ENCODE data around the gene AP1AR.

DNA sequence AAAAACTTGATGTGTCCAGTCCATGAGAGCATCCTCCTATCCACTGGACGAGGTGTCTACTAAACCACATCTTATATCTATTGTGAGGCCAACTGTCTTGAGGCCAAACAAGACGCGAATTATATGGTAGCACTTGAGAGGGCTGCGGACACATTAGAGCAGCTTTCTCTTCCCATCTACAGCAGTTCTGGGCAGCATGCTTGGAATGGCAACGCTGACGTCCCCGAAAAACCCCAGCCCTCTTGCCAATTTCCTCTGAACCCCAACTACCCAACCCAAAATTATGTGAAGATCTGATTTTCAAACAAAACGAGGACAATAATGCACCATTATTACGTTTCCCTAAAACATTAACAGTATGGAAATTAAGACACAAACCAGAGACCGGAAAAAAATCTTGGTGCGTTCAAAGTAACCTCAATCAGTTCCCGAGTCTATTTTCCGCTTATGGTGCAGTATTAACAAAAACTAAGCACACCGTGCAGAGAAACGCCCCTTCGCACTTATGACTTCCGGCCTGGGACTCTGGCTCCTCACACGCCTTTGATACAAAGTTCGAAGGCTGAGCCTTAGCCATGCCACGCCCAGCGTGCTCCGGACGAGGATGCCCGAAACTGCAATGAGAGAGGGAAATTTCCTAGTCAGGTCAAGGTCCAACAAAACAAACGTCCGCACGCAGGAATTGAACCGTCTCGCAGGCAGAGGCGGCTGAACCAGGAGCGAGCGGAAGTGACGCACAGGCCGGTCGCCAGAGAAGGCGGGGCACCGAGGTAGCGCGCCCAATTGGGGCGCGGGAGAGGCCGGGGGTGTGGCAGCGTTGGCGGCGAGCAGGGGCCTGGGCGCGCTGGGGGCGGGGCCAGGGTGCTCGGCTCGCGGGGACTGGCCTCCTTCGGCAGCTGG lies 458 bp upstream of the AP1AR start:
- TF ChIP-seq, protein P1, sequence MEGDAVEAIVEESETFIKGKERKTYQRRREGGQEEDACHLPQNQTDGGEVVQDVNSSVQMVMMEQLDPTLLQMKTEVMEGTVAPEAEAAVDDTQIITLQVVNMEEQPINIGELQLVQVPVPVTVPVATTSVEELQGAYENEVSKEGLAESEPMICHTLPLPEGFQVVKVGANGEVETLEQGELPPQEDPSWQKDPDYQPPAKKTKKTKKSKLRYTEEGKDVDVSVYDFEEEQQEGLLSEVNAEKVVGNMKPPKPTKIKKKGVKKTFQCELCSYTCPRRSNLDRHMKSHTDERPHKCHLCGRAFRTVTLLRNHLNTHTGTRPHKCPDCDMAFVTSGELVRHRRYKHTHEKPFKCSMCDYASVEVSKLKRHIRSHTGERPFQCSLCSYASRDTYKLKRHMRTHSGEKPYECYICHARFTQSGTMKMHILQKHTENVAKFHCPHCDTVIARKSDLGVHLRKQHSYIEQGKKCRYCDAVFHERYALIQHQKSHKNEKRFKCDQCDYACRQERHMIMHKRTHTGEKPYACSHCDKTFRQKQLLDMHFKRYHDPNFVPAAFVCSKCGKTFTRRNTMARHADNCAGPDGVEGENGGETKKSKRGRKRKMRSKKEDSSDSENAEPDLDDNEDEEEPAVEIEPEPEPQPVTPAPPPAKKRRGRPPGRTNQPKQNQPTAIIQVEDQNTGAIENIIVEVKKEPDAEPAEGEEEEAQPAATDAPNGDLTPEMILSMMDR (IDR thresholded peaks at IDR 0.05), result no peak
- TF ChIP-seq POLR2A (IDR thresholded peaks at IDR 0.05; ENCODE audit: low read depth), result no peak
- TF ChIP-seq EP300 (IDR thresholded peaks at IDR 0.05), result no peak

All from esophagus muscularis mucosa (tissue), 4 donors.